Epithelial cell of esophagus (primary cell): Measurements from ENCODE around the gene CAMK1D.

Experiments used
- DNase-seq: peaks from one replicate; pipeline ENCODE4 v3.0.0; 2010; ENCODE audit warnings: low read depth
- H3K4me3 ChIP-seq: 2 replicates; pipeline ENCODE4 v1.5.1; 2011; ENCODE audit warnings: mild to moderate bottlenecking, low read length, control low read depth
- CTCF ChIP-seq: IDR thresholded peaks from 2 replicates; pipeline ENCODE4 v1.5.1; 2011; ENCODE audit warnings: low read depth, mild to moderate bottlenecking, low read length, control low read depth, inconsistent platforms; ENCODE audit not compliant: insufficient read depth; ENCODE audit errors: missing control alignments

Gene CAMK1D

GRCh38 chr10:12795315-12796110 lies 446.2 kb downstream of the CAMK1D start:
- H3K4me3 ChIP-seq, result no peak overlapping the region
- no peak for DNase-seq
- TF ChIP-seq CTCF, result no peak

- no peak for DNase-seq
- TF ChIP-seq CTCF, result no peak
- no peak overlapping the region for H3K4me3 ChIP-seq
Measured at GRCh38 chr10:12796401-12797160, 447.2 kb downstream of the CAMK1D start.

- H3K4me3 ChIP-seq, result no peak overlapping the region
- no peak for TF ChIP-seq CTCF
- DNase-seq, result no peak
Measured at GRCh38 chr10:12797471-12798262, 448.3 kb downstream of the CAMK1D start.

GRCh38 chr10:12799144-12799543 lies 449.8 kb downstream of the CAMK1D start:
- TF ChIP-seq CTCF, result no peak
- no peak for DNase-seq
- H3K4me3 ChIP-seq, result no peak overlapping the region

- DNase-seq, result no peak
- no peak overlapping the region for H3K4me3 ChIP-seq
- no peak for TF ChIP-seq CTCF
Measured at GRCh38 chr10:12799714-12800113, 450.4 kb downstream of the CAMK1D start.

GRCh38 chr10:12800302-12800701 lies 451.0 kb downstream of the CAMK1D start:
- TF ChIP-seq CTCF, result no peak
- no peak overlapping the region for H3K4me3 ChIP-seq
- no peak for DNase-seq
